Breast epithelium (tissue), 3 donors: ENCODE measurements around the gene ATOSA.

Experiments used
- CTCF ChIP-seq, 3 donors: fragments of 450-650 bp; IDR thresholded peaks; one replicate each; pipeline ENCODE4 v1.5.1; 2016 to 2017; ENCODE audit warnings: antibody characterized with exemption in 3 of 3, mild to moderate bottlenecking in 3 of 3, moderate library complexity in 3 of 3
- POLR2A ChIP-seq: fragments of 450-650 bp; IDR thresholded peaks from one replicate; pipeline ENCODE4 v1.6.1; 2016; ENCODE audit warnings: antibody characterized with exemption, mild to moderate bottlenecking, moderate library complexity
- POLR2AphosphoS5 ChIP-seq, 3 donors: sonication (generic); formaldehyde crosslinking; IDR thresholded peaks; one replicate each; pipeline ENCODE4 v1.6.1; 2017; ENCODE audit warnings: antibody characterized with exemption in 3 of 3

GRCh38 chr15:52697051-52697450 is 17.9 kb upstream of the ATOSA start:
- TF ChIP-seq CTCF (IDR thresholded peaks at IDR 0.05) (no peak), POLR2A (no peak), POLR2AphosphoS5 (IDR thresholded peaks at IDR 0.05) (no peak)
